ENCODE data around the gene JTB.

The JTB gene

GRCh38 chr1:153929981-153930948, 47.2 kb downstream of the JTB start:
- DNase-seq: no peak

- DNase-seq: no peak
Measured at GRCh38 chr1:153929426-153929825, 48.0 kb downstream of the JTB start.

- DNase-seq: no peak
Measured at GRCh38 chr1:153928791-153929341, 48.6 kb downstream of the JTB start.

GRCh38 chr1:153928245-153928644, 49.2 kb downstream of the JTB start:
- no peak for DNase-seq

GRCh38 chr1:153926405-153926804, 51.1 kb downstream of the JTB start:
- DNase-seq: no peak
